NCI-H146 treated with DMSO at 0.1 percent for 48 hours (cell line): ENCODE measurements around the gene NR1H2.

Source experiments
- DNase-seq: peaks from one replicate; lab custom pipeline; 2025; ENCODE audit not compliant: unreplicated experiment; lab: John Stamatoyannopoulos, UW

Gene NR1H2

DNA sequence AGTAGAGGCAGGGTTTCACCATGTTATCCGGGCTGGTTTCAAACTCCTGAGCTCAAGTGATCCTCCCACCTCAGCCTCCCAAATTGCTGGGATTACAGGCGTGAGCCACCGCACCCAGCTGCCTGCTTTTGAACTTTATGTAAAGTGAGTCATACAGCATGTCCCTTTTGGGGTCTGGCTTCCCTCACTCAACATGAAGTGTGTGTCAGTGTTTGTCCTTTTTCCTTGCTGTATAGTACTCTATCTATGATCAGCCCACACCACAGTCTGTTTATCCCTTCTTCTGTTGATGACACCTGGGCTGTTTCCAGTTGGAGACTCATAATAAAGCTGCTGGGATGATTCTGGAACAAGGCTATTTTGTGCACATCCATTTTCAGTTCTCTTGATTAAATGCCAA, 44.6 kb downstream of the NR1H2 start:
- no peak for DNase-seq

DNA sequence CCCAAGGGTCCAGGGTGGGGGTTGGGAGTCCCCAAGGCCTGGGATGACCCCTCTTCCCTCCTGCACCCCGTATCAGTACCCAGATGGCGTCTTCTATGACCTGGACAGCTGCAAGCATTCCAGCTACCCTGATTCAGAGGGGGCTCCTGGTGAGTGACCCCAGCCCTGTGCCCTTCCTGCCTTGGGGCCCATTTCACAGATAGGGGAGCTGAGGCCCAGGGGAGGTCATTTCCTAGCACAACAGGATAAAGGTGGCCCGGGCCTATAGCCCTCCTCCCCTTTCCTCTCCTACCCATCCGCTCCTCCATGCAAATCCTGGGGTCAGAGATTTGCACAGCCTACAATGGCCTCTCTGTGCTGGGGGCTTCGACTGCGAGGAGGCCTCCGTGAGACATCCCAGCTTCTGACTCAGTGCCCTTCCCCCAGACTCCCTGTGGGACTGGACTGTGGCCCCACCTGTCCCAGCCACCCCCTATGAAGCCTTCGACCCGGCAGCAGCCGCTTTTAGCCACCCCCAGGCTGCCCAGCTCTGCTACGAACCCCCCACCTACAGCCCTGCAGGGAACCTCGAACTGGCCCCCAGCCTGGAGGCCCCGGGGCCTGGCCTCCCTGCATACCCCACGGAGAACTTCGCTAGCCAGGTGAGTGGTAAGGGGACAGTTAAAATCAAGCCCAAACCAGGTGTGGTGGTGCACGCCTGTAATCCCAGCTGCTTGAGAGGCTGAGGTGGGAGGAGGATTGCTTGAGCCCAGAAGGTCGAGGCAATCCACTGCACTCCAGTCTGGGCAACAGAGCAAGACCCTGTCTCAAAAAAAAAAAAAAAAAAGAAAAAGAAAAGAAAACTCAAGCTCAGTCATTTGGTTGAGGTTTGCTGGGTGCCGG, 46.4 kb downstream of the NR1H2 start:
- DNase-seq: no peak

DNA sequence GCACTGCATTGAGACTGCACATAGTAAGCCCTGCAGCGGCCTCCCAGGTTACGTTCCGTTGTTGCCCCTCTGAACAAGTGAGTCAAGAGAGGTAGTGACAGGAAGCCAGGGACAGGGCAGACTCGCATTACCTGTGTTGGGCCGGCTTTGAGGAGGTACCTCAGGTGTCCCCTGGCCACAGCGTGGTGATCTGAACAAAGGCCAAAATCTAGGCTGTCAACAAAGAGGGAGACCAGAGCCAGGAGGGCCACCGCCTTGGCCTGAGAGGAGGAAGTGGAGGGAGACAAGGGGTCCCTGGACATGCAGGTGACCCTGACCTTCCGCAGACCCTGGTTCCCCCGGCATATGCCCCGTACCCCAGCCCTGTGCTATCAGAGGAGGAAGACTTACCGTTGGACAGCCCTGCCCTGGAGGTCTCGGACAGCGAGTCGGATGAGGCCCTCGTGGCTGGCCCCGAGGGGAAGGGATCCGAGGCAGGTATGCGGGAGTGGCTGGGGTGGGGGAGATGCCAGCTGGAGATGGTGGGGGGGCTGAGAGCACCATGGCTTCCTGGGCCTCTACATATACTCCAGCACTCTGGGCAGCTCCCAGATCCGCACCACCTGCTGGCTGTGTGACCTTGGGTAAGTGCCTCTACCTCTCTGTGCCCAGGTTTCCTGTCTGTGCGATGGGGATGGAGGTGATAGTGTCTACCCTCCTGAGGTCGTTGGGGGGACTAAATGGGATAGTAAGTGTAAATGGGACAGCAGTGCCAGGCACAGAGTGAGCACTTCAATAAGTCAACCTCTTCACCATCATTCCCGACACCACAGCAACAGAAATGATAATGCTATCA, 47.2 kb downstream of the NR1H2 start:
- DNase-seq: no peak

DNA sequence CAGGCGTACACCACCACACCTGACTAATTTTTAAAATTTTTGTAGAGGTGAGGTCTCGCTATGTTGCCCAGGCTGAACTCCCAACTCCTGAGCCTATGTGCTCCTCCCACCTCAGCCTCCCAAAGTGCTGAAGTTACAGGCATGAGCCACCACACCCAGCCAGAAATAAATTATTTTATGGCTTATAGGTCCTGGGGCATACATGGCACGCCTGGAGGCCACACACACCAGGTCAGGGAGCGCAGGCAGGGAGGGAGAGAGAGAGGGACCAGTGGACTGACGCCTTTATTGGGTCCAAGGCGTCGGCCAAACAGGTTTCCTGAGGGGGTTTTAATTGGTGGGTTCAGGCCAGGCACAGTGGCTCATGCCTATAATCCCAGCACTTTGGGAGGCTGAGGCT, 49.3 kb downstream of the NR1H2 start:
- no peak for DNase-seq

DNA sequence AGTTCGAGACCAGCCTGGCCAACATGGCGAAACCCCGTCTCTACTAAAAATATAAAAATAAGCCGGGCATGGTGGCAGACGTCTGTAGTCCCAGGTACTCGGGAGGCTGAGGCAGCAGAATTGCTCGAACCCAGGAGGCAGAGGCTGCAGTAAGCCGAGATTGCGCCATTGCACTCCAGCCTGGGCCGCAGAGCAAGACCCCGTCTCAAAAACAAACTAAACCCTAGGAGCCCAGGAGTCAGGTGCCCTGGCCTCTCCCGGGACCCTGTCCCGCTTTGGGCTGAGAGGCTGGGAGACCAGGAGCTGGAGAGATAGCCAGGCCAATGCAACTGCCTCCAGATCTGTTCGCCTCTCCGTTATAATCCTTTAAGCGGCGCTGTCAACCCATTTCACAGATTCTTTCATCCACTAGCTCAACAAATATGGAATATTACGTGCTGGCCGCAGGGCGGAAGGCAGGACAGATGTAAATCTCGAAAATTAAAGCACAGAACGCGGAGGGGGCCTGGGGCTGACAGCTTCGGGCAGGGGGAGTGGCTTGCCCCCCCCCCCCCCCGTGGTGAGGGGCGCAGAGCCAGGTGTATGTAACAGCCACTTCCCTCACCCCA, 51.2 kb downstream of the NR1H2 start:
- DNase-seq: no peak

DNA sequence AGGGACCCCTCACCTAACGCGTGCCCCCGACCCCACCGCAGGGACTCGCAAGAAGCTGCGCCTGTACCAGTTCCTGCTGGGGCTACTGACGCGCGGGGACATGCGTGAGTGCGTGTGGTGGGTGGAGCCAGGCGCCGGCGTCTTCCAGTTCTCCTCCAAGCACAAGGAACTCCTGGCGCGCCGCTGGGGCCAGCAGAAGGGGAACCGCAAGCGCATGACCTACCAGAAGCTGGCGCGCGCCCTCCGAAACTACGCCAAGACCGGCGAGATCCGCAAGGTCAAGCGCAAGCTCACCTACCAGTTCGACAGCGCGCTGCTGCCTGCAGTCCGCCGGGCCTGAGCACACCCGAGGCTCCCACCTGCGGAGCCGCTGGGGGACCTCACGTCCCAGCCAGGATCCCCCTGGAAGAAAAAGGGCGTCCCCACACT, 51.8 kb downstream of the NR1H2 start:
- DNase-seq: no peak

DNA sequence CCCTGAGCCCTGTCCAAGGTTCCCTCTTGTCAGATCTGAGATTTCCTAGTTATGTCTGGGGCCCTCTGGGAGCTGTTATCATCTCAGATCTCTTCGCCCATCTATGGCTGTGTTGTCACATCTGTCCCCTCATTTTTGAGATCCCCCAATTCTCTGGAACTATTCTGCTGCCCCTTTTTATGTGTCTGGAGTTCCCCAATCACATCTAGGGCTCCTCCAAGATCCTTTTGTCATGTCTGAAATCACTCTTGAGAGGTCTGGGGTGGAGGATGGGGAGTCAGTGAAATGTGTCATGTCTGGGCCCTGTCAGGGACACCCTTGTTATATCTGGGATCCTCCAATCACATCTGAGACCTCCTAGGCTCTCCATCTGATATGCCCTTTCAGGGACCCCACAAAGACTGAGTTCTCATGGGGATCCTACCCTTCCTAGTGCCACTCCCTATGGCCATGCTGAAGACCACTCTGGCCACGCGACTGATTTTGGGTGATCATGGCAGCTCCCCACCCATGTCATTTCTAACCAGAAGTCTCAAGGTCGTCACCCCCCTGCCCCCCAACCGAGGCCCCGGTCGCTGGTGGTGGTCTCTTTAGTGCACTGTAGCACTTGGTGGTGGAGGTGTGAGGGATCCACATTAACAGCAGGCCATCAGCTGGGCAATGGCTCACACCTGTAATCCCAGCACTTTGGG, 52.7 kb downstream of the NR1H2 start:
- DNase-seq: no peak

DNA sequence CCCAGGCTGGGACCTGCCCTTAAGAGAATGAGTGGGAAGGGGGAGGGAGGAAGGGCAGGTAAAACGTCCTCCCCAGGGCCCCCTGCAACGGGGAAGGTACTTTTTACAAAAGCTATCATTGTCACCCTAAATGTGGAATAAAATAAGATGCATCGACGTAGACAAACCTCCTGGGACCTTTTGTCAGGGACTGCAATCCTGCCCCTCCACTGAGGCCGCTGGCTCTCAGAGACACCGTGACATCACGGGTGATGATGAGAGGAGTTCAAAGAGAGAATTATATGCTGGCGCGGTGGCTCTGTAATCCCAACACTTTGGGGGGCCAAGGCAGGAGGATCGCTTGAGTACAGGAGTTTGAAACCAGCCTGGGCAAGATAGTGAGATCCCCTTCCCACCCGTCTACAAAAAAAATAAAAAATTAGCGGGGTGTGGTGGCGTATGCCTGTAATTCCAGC, 54.7 kb downstream of the NR1H2 start:
- no peak for DNase-seq

DNA sequence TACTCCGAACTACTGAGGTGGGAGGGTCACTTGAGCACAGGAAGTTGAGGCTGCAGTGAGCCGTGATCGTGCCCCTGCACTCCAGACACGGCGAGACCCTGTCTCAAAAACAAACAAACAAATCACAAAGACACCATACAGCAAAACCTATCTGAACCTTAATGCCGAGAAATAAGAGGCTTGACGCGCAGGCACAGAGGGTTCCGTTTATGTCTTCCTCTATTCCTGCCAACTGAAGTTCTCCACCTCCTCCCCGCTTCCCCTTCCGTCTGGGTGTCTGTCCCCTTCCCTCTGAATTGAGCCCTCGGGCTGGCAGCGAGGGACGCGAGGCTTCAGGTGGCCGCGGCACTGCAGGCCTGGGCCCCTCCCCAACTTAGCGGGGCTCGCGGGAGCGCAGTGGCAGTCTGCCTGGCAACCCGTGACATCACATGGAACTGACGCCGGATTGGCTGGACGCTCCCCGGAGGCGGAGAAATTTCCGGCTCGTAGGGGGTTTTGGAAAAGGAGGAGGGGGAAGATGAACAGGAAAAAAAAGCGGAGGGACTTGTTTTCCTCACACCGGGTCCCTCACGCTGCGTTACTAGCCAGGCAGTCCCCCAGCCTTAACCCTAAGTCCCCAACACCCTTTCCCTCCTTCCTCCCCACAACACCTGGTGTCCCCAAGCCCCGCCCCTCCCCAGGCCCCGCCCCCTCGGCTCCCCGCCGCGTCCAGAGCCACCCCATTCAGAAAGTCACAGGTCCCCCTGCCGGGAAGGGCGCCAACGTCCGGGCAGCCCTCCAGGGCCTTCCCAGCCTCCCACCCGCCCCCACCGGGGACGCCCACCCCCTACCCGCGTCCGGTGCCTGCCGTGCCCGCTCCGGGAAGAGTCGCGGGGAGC, 55.3 kb downstream of the NR1H2 start:
- DNase-seq: peak; percentile 64

DNA sequence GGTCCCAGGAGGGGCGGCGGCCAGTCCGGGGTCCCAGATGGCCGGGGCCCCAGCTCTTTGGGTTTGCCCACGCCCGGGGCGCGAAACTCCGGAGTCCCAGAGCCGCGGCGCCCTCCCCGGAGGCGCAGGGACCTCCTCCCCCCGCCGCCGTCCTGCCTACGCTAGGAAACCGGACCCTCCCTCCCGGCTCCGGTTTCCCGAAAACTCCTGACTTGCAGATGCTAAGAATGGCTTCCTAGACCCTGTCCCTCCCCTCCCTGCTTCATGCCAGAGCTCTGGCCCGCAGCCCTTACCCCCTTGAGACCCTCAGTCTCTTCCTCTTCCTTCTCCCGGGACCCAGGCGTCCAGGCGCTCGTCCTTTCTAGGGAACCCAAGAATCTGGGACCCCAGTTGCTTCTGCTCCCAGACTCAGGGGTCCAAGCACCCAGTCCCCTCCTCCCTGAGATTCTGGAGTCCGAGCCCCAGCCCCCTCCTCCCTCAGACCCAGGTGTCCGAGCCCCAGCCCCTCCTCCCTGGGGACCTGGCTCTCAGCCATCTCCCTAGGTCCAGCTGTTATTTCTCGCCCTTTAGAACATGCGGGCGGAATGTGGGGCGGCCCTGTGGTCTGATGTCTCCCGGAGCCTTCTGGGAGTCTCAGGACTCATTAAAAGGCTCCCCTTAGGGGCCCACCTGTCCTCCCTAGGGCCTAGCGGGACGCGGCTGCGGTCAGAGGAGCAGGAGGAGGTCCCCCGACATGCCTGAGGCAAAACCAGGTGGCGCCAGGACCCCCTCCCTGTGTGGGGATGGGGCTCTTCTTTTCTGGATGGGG, 56.2 kb downstream of the NR1H2 start, which contains the start of gene MYBPC2:
Gene MYBPC2, plus strand, starts transcription at position 672 of the 808 bp plus-strand sequence. Its CDS starts 62 bp downstream, at position 734.
- peak; percentile 61 for DNase-seq
